H7 (cell line): Measurements from ENCODE around the gene JPT1. TPM values are rescaled to one million over a fixed set of nuclear protein-coding genes. Genes with fewer than 3 reads are reported as not detected.
"Not testable (repeated sequence)": the region's sequence is repeated elsewhere in the genome, so short reads cannot be mapped to it uniquely, and the experiment has no call there.

Source experiments
- DNase-seq: peaks from one replicate; pipeline ENCODE4 v3.0.0; 2012
- H3K27me3 ChIP-seq: 2 replicates; pipeline ENCODE4 v1.6.0; 2011; ENCODE audit warnings: mild to moderate bottlenecking, low read length; ENCODE audit not compliant: control insufficient read depth, insufficient read depth
- H3K36me3 ChIP-seq: replicated peaks from 2 replicates; pipeline ENCODE4 v1.5.1; 2011; ENCODE audit warnings: low read length; ENCODE audit not compliant: control insufficient read depth, insufficient read depth
- H3K4me3 ChIP-seq: 2 replicates; pipeline ENCODE4 v1.5.1; 2011; ENCODE audit warnings: low read depth, mild to moderate bottlenecking, control low read depth, low read length, moderate library complexity; ENCODE audit not compliant: insufficient read depth
- total RNA-seq: library from RNA; depleted of rRNA; stranded (reverse); fragments of >200 nt; shearing (Covaris generic); gene quantifications from 2 replicates; pipeline ENCODE4 v1.2.3, GENCODE V29; 2014

Gene JPT1
- total RNA-seq, 1 experiment from 2014 or later, result 454 TPM

- H3K36me3 ChIP-seq, result peaks cover 45% of the 10 kb centered on the region
- H3K4me3 ChIP-seq, result no peak overlapping the region
- H3K27me3 ChIP-seq, result no peaks in the 10 kb centered on the region
- no peak for DNase-seq
Observed at GRCh38 chr17:75144816-75145512, 9.3 kb downstream of the JPT1 start.

GRCh38 chr17:75142236-75142971, 11.9 kb downstream of the JPT1 start:
- peak; percentile 21 for DNase-seq
- Histone ChIP-seq H3K4me3 (no peak overlapping the region), H3K36me3 (peaks cover 49% of the 10 kb centered on the region), H3K27me3 (no peaks in the 10 kb centered on the region)

GRCh38 chr17:75138519-75138918, 15.8 kb downstream of the JPT1 start:
- no peak for DNase-seq
- Histone ChIP-seq H3K36me3 (peaks cover 34% of the 10 kb centered on the region), H3K27me3 (no peaks in the 10 kb centered on the region), H3K4me3 (no peak overlapping the region)

- peaks cover 31% of the 10 kb centered on the region for H3K36me3 ChIP-seq
Observed at GRCh38 chr17:75137762-75138161, 16.6 kb downstream of the JPT1 start.

GRCh38 chr17:75135946-75136345, 18.4 kb downstream of the JPT1 start:
- Histone ChIP-seq H3K27me3 (no peaks in the 10 kb centered on the region), H3K36me3 (peaks cover 25% of the 10 kb centered on the region), H3K4me3 (no peak overlapping the region)
- no peak for DNase-seq

More at GRCh38 chr17:75137762-75138161, 16.6 kb downstream of the JPT1 start:
- DNase-seq, H3K4me3 ChIP-seq, H3K27me3 ChIP-seq: not testable (repeated sequence)

GRCh38 chr17:75135452-75135851, 18.9 kb downstream of the JPT1 start:
- no peak overlapping the region for H3K4me3 ChIP-seq
- H3K36me3 ChIP-seq, result peaks cover 22% of the 10 kb centered on the region
- no peaks in the 10 kb centered on the region for H3K27me3 ChIP-seq
- no peak for DNase-seq

- not testable (repeated sequence) for H3K27me3 ChIP-seq, H3K4me3 ChIP-seq, DNase-seq
- peaks cover 19% of the 10 kb centered on the region for H3K36me3 ChIP-seq
Observed at GRCh38 chr17:75133607-75134347, 20.5 kb downstream of the JPT1 start.

GRCh38 chr17:75133001-75133400, 21.3 kb downstream of the JPT1 start:
- H3K4me3 ChIP-seq, result no peak overlapping the region

GRCh38 chr17:75132018-75133000, 22.0 kb downstream of the JPT1 start:
- DNase-seq, H3K27me3 ChIP-seq: not testable (repeated sequence)
- peaks cover 17% of the 10 kb centered on the region for H3K36me3 ChIP-seq
- peak overlapping the region; percentile 80 for H3K4me3 ChIP-seq

More at GRCh38 chr17:75133001-75133400, 21.3 kb downstream of the JPT1 start:
- Histone ChIP-seq H3K27me3 (no peaks in the 10 kb centered on the region), H3K36me3 (peaks cover 17% of the 10 kb centered on the region)
- DNase-seq, result no peak

- DNase-seq, result peak; percentile 97
- peaks cover 15% of the 10 kb centered on the region for H3K36me3 ChIP-seq
- H3K27me3 ChIP-seq, result no peaks in the 10 kb centered on the region
- peak within 1 kb of the TSS; percentile 80 for H3K4me3 ChIP-seq
Observed at GRCh38 chr17:75131278-75132017, 22.9 kb downstream of the JPT1 start, which contains the start of gene NT5C. Gene NT5C, minus strand, starts transcription at chr17:75131742. Its CDS starts 35 bp downstream, at chr17:75131707.

- H3K4me3 ChIP-seq, result peak overlapping the region; percentile 80
- H3K36me3 ChIP-seq, result peaks cover 14% of the 10 kb centered on the region
- peak; percentile 92 for DNase-seq
- H3K27me3 ChIP-seq, result no peaks in the 10 kb centered on the region
Observed at GRCh38 chr17:75130632-75131277, 23.6 kb downstream of the JPT1 start.

- no peak for DNase-seq
Observed at GRCh38 chr17:75130059-75130631, 24.2 kb downstream of the JPT1 start.

More at GRCh38 chr17:75130059-75130631, 24.2 kb downstream of the JPT1 start:
- peaks cover 9% of the 10 kb centered on the region for H3K36me3 ChIP-seq
- no peaks in the 10 kb centered on the region for H3K27me3 ChIP-seq
- H3K4me3 ChIP-seq, result peak overlapping the region; percentile 80
